NCI-H2171 (cell line): Measurements from ENCODE around the gene MPV17.
A peak's percentile ranks its signal among the peaks of the same experiment; 100 is the strongest.

ENCODE experiments used
- DNase-seq: peaks from one replicate; lab custom pipeline; 2025; lab: John Stamatoyannopoulos, UW

Gene MPV17

DNA sequence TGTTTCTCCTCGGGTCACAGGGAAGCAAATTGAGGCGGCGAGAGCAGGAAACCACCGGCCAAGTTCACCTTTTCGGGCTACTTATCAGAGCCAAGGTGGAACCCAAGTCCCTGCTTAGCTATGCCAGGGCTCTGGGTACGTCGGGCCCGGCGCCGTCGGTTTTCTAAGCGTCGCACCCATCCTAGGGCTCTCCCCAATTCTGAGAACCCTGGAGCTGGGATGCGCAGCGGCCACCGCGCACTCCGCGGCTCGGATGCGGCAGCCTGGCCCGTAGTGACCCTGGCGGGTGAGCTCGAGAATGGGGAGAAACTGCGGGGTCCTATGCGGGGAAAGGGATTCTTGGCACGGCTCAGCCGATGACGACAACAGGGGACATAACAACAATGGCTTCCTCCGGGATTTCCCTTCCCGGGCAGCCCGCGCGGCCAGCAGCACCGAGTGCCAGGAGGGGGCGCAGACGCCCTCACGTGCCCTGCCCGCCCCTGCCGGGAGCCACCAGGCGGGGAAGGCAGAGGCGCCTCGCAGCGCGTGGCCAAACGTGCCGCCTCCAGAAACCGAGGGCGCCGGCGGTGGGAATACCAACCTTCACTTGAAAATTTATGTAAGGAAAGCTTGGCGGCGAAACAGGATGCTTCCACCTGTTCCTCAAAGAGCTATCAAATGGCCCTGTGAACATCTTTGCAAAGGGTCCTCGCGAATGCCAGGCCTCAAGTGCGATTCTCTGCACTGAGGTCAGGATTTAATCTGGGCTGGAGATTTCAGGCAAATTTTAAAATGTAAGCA, 58.0 kb downstream of the MPV17 start:
- DNase-seq: peak; percentile 88

DNA sequence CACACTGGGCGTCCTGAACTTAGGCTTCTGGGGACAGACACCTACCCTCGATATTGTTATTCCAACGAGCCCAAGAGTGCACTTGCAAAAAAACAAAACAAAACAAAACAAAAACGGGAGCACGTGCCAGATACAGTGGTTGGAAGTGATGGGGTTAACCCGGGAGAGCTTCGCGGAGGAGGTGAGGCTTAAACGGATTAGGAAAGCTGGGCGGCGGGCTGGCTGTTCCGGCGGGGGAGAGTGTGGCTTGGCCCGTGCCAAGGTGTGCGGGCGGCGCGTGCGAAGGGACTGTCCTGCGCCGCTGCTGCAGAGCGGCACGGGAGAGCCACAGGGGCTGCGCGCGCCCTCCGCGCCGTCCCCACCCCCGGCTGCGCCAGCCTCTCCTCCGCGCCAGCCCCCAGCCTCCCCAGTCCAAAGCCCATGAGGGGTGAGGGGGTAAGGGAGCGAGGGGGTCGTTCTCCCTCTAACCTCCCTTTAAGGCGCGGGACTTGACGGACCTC, 58.6 kb downstream of the MPV17 start:
- DNase-seq: peak; percentile 13

DNA sequence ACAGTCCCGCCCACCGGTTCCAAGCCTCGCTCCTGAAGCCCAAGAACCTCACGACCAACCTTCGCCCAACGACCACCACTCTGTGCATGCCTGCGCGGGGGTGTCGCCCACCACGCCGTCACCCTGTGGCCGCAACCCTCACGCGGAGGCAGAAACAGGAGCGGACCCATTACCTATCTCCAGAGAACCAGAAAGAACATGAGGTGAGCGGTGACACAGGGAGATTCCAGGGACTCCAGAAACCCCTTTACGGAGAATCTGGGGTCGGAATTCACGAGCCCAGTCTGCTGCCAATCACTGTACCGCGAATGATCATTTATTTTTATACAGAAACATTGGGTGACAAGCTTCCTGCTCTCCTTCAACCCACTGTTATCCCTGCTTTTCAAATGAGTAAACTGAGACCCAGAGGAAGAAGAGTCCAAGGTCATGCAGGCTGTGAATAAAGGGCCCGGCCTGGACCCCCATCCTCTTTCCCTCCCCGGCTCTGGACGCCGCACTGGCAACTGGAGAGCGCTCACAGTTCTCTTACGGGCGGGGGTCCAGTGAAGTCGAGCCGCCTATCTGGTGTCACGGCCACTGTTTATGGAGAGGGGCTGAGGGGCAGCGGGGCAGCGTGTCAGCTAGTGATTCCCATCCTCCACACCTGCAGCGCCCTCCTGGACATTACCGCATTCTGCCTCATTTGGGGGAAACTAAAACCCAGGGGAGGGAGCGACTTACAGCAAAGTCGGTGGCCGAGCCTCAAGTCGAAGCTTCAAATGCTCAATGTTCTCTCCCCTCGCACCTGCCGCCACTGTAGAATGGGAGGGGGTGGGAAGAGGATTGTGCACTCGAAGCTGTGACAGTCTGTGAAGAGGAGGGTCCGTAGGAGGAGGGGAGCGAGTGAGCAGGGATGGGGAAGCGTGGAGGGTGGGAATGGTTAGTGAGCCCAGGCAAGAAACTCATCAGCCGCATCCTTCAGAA, 59.3 kb downstream of the MPV17 start:
- DNase-seq: peak; percentile 20

DNA sequence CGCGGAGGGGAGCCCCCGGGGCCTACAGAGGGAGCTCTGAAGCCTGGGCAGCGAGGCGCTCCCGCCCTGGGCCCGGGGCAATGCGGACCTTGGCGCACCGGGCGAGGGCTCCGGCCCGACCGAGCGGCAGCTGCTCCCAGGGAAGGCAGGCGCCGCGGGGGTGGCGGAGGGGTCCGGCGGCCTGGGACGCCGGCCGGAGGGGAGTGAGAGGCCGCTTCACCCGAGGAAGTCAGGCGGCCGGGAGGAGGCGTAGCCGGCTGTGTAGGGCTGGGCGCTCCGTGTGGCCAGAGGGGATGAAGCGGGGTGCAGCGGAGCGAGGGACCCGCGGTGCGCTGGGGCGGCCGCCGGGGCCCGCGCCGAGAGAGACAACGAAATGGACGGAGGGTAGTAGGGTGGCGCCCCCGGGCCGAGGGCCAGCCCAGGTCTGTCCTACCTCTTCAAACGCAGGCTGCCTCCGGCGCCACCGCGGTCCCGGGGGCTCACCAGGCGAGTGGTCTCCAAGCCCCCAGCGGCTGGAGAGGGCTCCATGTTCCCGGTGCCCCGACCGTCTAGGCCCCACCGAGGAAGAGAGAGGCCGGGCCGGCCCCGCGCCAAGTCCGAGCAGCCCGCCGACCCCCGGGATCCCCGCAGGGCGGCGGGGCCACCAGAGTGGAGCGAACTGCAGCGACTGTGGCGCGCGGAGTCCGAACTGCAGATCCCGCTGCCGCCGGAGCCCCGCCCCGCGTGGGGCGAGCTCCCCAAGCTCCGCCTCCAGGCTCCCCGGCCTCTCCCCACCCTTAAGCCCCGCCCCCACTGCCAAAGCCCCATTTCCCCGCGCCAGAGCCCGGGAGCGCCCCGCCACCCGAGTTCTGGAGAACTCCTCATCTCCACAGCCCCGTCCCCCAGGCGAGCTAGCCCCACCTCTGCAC, 60.3 kb downstream of the MPV17 start, which contains the start of gene SLC30A3:
TSS of gene SLC30A3 (minus strand) at position 669 of the 908 bp plus-strand sequence. CDS start at position 528, 141 bp downstream.
- peak; percentile 46 for DNase-seq

DNA sequence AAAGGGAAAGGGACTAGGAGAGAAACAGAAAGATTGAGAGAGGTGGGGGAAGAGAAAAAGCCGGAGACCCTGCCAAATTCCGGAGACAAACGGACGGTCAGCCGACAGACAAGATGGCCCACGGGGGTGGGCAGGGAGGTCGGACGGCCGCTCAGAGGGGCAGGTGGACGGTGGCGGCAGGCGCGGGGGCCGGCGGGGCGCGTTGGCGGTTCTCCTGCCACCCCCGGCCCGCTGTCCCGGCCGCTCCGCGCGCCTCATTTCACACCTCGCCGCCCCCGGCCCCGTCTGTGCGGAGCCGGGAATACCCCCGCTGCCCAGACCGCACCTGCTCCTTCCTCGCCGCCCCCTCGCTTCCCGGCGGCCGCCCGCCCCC, 61.0 kb downstream of the MPV17 start:
- no peak for DNase-seq

DNA sequence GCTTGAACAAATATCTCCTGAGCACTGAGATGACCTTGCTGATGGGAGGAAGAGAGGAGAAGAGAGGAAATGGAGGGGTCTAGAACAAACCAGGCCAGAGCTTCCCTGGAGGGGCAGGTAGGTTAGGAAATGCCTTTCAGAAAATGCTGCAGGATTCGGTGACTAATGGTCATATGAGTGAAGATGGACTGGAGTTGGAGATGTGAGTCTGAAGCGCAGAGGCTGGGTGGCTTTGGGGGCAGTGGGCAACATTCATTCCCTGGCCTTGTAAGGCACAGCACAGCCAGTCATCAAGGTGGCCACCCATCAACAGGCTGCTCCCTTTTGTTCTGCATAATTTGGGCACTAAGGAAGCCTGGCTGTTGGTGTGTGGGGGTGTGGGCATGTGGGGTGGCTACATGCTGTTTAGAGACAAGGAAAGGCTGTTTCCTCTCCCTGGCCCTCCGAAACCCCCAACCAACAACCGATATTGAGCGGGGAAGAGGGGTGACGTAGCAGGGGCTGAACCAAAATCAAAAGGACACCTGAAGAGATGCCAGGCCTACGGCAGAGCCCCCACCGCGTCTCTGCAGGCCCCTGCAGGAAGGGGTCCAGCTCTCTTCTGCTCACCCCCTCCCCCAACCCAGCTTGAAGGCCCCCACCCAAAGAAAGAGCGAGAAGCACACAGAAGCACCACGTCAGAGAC, 61.5 kb downstream of the MPV17 start:
- DNase-seq: no peak
